H1 (cell line): Measurements from ENCODE around the gene CDK12. TPM values are rescaled to one million over a fixed set of nuclear protein-coding genes. Genes with fewer than 3 reads are reported as not detected.

Source experiments
- CTCF ChIA-PET: fragments of 300-600 bp; sonication (Branson Sonifier 250); formaldehyde crosslinking; loops from one replicate; lab custom pipeline; 2021; ENCODE audit not compliant: partially characterized antibody; lab: Charles Lee
- POLR2A ChIA-PET: fragments of 300-600 bp; sonication (Branson Sonifier 250); formaldehyde crosslinking; loops from one replicate; lab custom pipeline; 2021; ENCODE audit warnings: inconsistent platforms; ENCODE audit not compliant: partially characterized antibody; lab: Charles Lee
- DNase-seq, 2 experiments: peaks; one replicate each; pipeline versions ENCODE4 v3.0.0 to v3.0.0-alpha.2; 2010 to 2022; ENCODE audit warnings: low spot score in 2 of 2, low read depth in 1 of 2, mixed read lengths in 1 of 2
- FAIRE-seq: peaks from 2 replicates; lab custom pipeline; 2011; peaks lifted over from hg19 to GRCh38; lab: Jason Lieb, UNC
- H2AFZ ChIP-seq: 2 replicates; pipeline ENCODE4 v1.8.1; 2012; ENCODE audit warnings: low read length, inconsistent platforms
- H2AK5ac ChIP-seq: 2 replicates; pipeline ENCODE4 v1.6.1; 2013; ENCODE audit warnings: low read depth, low read length
- H2BK120ac ChIP-seq: replicated peaks from 2 replicates; pipeline ENCODE3; 2013; ENCODE audit warnings: low read depth, low read length, inconsistent platforms
- H2BK12ac ChIP-seq: 2 replicates; pipeline ENCODE4 v1.6.1; 2013; ENCODE audit warnings: low read depth, low read length
- H2BK15ac ChIP-seq: 2 replicates; pipeline ENCODE4 v1.6.1; 2013; ENCODE audit warnings: low read length
- H2BK20ac ChIP-seq: 2 replicates; pipeline ENCODE4 v1.6.1; 2013; ENCODE audit warnings: low read length
- H2BK5ac ChIP-seq: 2 replicates; pipeline ENCODE4 v1.6.1; 2013; ENCODE audit warnings: low read depth, low read length
- H3K14ac ChIP-seq: 2 replicates; pipeline ENCODE4 v1.6.1; 2013; ENCODE audit warnings: inconsistent platforms; ENCODE audit not compliant: insufficient read length
- H3K18ac ChIP-seq: 2 replicates; pipeline ENCODE4 v1.6.1; 2013; ENCODE audit warnings: low read length; ENCODE audit errors: extremely low read depth
- H3K23ac ChIP-seq: 2 replicates; pipeline ENCODE4 v1.6.1; 2013; ENCODE audit warnings: inconsistent platforms; ENCODE audit not compliant: insufficient read length
- H3K23me2 ChIP-seq: 2 replicates; pipeline ENCODE4 v1.6.1; 2013; ENCODE audit warnings: low read depth, low read length
- H3K27ac ChIP-seq: 2 replicates; pipeline ENCODE4 v1.6.1; 2011; ENCODE audit warnings: low read depth, low read length, inconsistent platforms
- H3K27me3 ChIP-seq, 4 experiments: replicated peaks in 1 of 4; 1 replicate in 1 of 4; 2 replicates in 3 of 4; pipeline versions ENCODE4 v1.6.1 to v1.8.1; 2011 to 2013; ENCODE audit warnings: low read length in 3 of 4, mild to moderate bottlenecking in 3 of 4, inconsistent platforms in 2 of 4, mixed read lengths in 2 of 4, moderate library complexity in 1 of 4; ENCODE audit not compliant: control insufficient read depth in 3 of 4, insufficient read depth in 3 of 4; ENCODE audit errors: extremely low read depth in 1 of 4
- H3K36me3 ChIP-seq, 4 experiments: 2 replicates each; pipeline versions ENCODE4 v1.6.1 to v1.8.1; 2011 to 2013; ENCODE audit warnings: mild to moderate bottlenecking in 4 of 4, low read length in 3 of 4, moderate library complexity in 2 of 4, control low read depth in 1 of 4, inconsistent platforms in 1 of 4; ENCODE audit not compliant: insufficient read depth in 4 of 4, control insufficient read depth in 2 of 4
- H3K4ac ChIP-seq: replicated peaks from 2 replicates; pipeline ENCODE3; 2013; ENCODE audit warnings: low read length, low read depth, mixed read lengths, inconsistent platforms; ENCODE audit not compliant: insufficient read length
- H3K4me1 ChIP-seq, 4 experiments: replicated peaks in 1 of 4; 1 replicate in 1 of 4; 2 replicates in 3 of 4; pipeline versions ENCODE4 v1.6.1 to v1.8.1; 2011 to 2013; ENCODE audit warnings: low read length in 3 of 4, inconsistent platforms in 2 of 4, mixed read lengths in 1 of 4; ENCODE audit not compliant: insufficient read depth in 4 of 4, control insufficient read depth in 3 of 4
- H3K4me2 ChIP-seq, 2 experiments: 2 replicates each; pipeline versions ENCODE4 v1.6.1 to v1.8.1; 2011 to 2013; ENCODE audit warnings: low read depth in 2 of 2, low read length in 2 of 2, control low read depth in 1 of 2, inconsistent platforms in 1 of 2, mild to moderate bottlenecking in 1 of 2; ENCODE audit not compliant: insufficient read depth in 1 of 2
- H3K4me3 ChIP-seq, 4 experiments: fragments of 200-600, 300-600 bp in 1 of 4; sonication (generic), shearing (Covaris generic), sonication (Bioruptor Twin) in 1 of 4; 2 replicates each; pipeline versions ENCODE4 v1.5.1 to v1.8.1; 2011 to 2016; ENCODE audit warnings: low read length in 4 of 4, low read depth in 3 of 4, control low read depth in 2 of 4, inconsistent platforms in 2 of 4, mild to moderate bottlenecking in 2 of 4, mixed read lengths in 1 of 4, moderate library complexity in 1 of 4; ENCODE audit not compliant: insufficient read depth in 2 of 4; ENCODE audit errors: extremely low read depth in 1 of 4
- H3K56ac ChIP-seq: replicated peaks from 2 replicates; pipeline ENCODE3; 2013; ENCODE audit warnings: low read depth, mild to moderate bottlenecking, mixed read lengths, low read length, inconsistent platforms; ENCODE audit not compliant: insufficient read length
- H3K79me1 ChIP-seq: 2 replicates; pipeline ENCODE4 v1.6.1; 2013; ENCODE audit warnings: low read depth, low read length, control low read depth
- H3K79me2 ChIP-seq, 2 experiments: 2 replicates each; pipeline versions ENCODE4 v1.6.1 to v1.8.1; 2012 to 2013; ENCODE audit warnings: low read length in 2 of 2, mild to moderate bottlenecking in 2 of 2, inconsistent platforms in 1 of 2; ENCODE audit not compliant: insufficient read depth in 2 of 2, control insufficient read depth in 1 of 2
- H3K9ac ChIP-seq, 4 experiments: replicated peaks in 1 of 4; 1 replicate in 1 of 4; 2 replicates in 3 of 4; pipeline versions ENCODE4 v1.6.1 to v1.8.1; 2011 to 2013; ENCODE audit warnings: low read depth in 3 of 4, low read length in 3 of 4, control low read depth in 2 of 4, mild to moderate bottlenecking in 2 of 4, moderate library complexity in 2 of 4, inconsistent platforms in 1 of 4; ENCODE audit errors: extremely low read depth in 1 of 4
- H3K9me3 ChIP-seq, 2 experiments: 2 replicates each; pipeline versions ENCODE4 v1.6.1 to v1.8.1; 2012 to 2013; ENCODE audit warnings: mild to moderate bottlenecking in 2 of 2, moderate library complexity in 2 of 2, control low read depth in 1 of 2, inconsistent platforms in 1 of 2, low read depth in 1 of 2, low read length in 1 of 2, mixed read lengths in 1 of 2; ENCODE audit not compliant: insufficient read depth in 2 of 2
- H4K20me1 ChIP-seq, 2 experiments: replicated peaks in 1 of 2; 2 replicates each; pipeline versions ENCODE3 to v1.8.1; 2011 to 2013; ENCODE audit warnings: inconsistent platforms in 2 of 2, low read length in 2 of 2, mild to moderate bottlenecking in 1 of 2; ENCODE audit not compliant: insufficient read depth in 2 of 2, control insufficient read depth in 1 of 2
- H4K5ac ChIP-seq: 2 replicates; pipeline ENCODE4 v1.6.1; 2013; ENCODE audit warnings: low read length, low read depth, mixed read lengths, inconsistent platforms; ENCODE audit not compliant: insufficient read length
- H4K8ac ChIP-seq: 2 replicates; pipeline ENCODE4 v1.8.0; 2013; ENCODE audit warnings: mild to moderate bottlenecking, moderate library complexity, low read length, inconsistent platforms; ENCODE audit not compliant: insufficient read depth; ENCODE audit errors: extremely low read depth
- H4K91ac ChIP-seq: replicated peaks from 2 replicates; pipeline ENCODE3; 2013; ENCODE audit warnings: low read length, mixed read lengths, inconsistent platforms; ENCODE audit not compliant: insufficient read length
- BCL11A ChIP-seq, 2 experiments: IDR thresholded peaks; one replicate each; pipeline ENCODE4 v1.6.1; 2011; ENCODE audit warnings: low read depth in 2 of 2, low read length in 2 of 2, mild to moderate bottlenecking in 2 of 2
- RAD21 ChIP-seq, 2 experiments: IDR thresholded peaks in 1 of 2; conservative IDR thresholded peaks in 1 of 2; 2 replicates each; pipeline ENCODE4 v1.6.1; 2011; ENCODE audit warnings: low read depth in 2 of 2, low read length in 2 of 2, improper control_type of control experiment in 1 of 2, inconsistent platforms in 1 of 2, mild to moderate bottlenecking in 1 of 2, moderate library complexity in 1 of 2
- RNF2 ChIP-seq: fragments of 200-900, 300-1000 bp; sonication (generic); IDR thresholded peaks from 2 replicates; pipeline ENCODE4 v1.7.1; 2016; ENCODE audit warnings: borderline replicate concordance, low read depth, mild to moderate bottlenecking, antibody characterized with exemption, low read length; ENCODE audit not compliant: poor library complexity, severe bottlenecking; ENCODE audit errors: missing control alignments
- TEAD4 ChIP-seq: IDR thresholded peaks from 2 replicates; pipeline ENCODE4 v1.6.1; 2012; ENCODE audit warnings: low read depth, low read length, inconsistent platforms, mixed read lengths
- WGBS, 2 experiments: shearing (Covaris generic) in 1 of 2; methylation state at CpG; one replicate each; pipeline versions ENCODE4 v1.1.6 to v1.1.7; 2013 to 2015; ENCODE audit warnings: low lambda C conversion rate in 2 of 2, mixed read lengths in 2 of 2, inconsistent platforms in 1 of 2, low coverage in 1 of 2, missing lambda C conversion rate in 1 of 2; ENCODE audit not compliant: insufficient replicate concordance in 2 of 2, insufficient coverage in 1 of 2, insufficient read length in 1 of 2; ENCODE audit errors: extremely low coverage in 1 of 2, missing lambda C conversion rate in 1 of 2; 5-methylcytosine and 5-hydroxymethylcytosine counted together
- polyA plus RNA-seq, 7 experiments: library from polyadenylated mRNA; depleted of rRNA in 3 of 7; stranded (reverse) in 5 of 7; unstranded in 2 of 7; fragments of >200 nt in 5 of 7; fragments of 200-250 nt in 2 of 7; gene quantifications; 1 replicate in 5 of 7; 2 replicates in 1 of 7; 4 replicates in 1 of 7; pipeline versions ENCODE4 v1.2.1 to v1.2.3, GENCODE V29; 2011 to 2013; ENCODE audit warnings: missing spikeins in 2 of 7, mixed read lengths in 2 of 7
- total RNA-seq: library from RNA; stranded (reverse); fragmentation: NEBNext Ultra II Directional; extraction: Animal tissue kit (Norgen Biotek cat#: 25700); gene quantifications from 2 replicates; pipeline ENCODE4 v1.2.1, GENCODE V29; 2021

The CDK12 gene
- total and polyA plus RNA-seq, 2 of the 8 experiments (the other 6 are each of a cell fraction or from before 2014, with no cell fraction given) = 14.8 to 70.3 TPM

- no peak overlapping the region for H4K5ac ChIP-seq
- H3K27ac ChIP-seq = no peak overlapping the region
- TF ChIP-seq RAD21 (IDR thresholded peaks at IDR 0.05 in 1 of 2, conservative IDR thresholded peaks at IDR 0.05 in 1 of 2; ENCODE audit: low read depth in 2 of 2, low read length in 2 of 2) (no peak), BCL11A (IDR thresholded peaks at IDR 0.05; ENCODE audit: low read depth in 2 of 2, low read length in 2 of 2) (no peak), RNF2 (no peak), TEAD4 (no peak)
- H3K23me2 ChIP-seq = peaks cover 6% of the 10 kb centered on the region; the same call in 1 of the 2 replicates
- H3K4ac ChIP-seq = no peak overlapping the region
- no peak overlapping the region for H3K56ac ChIP-seq
- peaks cover 3 to 47% (median 18%) of the 10 kb centered on the region in 4 experiments for H3K36me3 ChIP-seq
- no peak overlapping the region for H3K4me3 ChIP-seq
- H3K4me1 ChIP-seq = no peaks in the 10 kb centered on the region; a peak in 1 of 7 replicates
- no peak overlapping the region for H2AK5ac ChIP-seq
- ChIA-PET POLR2A (interaction anchor here (10.2 kb wide), 1 partner anchor 15 kb away, joined by 167 read pairs; the partner anchor contains the start of gene CDK12), CTCF (interaction anchor here (0.7 to 0.8 kb wide), 2 partner anchors 75 to 271 kb away, joined by 3 read pairs; no protein-coding TSS in a partner anchor)
- no peak overlapping the region for H4K8ac ChIP-seq
- H4K91ac ChIP-seq = no peak overlapping the region
- H3K9me3 ChIP-seq = no peaks in the 10 kb centered on the region
- no peak overlapping the region for H2BK12ac ChIP-seq
- H3K27me3 ChIP-seq = no peaks in the 10 kb centered on the region
- no peak for DNase-seq
- peaks cover 18 to 40% of the 10 kb centered on the region in 2 experiments for H3K79me2 ChIP-seq
- H3K23ac ChIP-seq = no peak overlapping the region
- no peak overlapping the region for H3K14ac ChIP-seq
- H3K18ac ChIP-seq = no peak overlapping the region
- no peak overlapping the region for H2AFZ ChIP-seq
- H4K20me1 ChIP-seq = peaks cover 0 to 2% of the 10 kb centered on the region in 2 experiments
- no peak overlapping the region for H3K4me2 ChIP-seq
- no peak overlapping the region for H3K9ac ChIP-seq
- FAIRE-seq = no peak
- H2BK20ac ChIP-seq = no peak overlapping the region
- peaks cover 3% of the 10 kb centered on the region; the same call in 1 of the 2 replicates for H3K79me1 ChIP-seq
- 94% methylated on average over 5 of the region's 5 CpGs; no CpG with 5 or more reads in 1 of the 2 experiments for WGBS, 2 experiments
- no peak overlapping the region for H2BK15ac ChIP-seq
- no peak overlapping the region for H2BK5ac ChIP-seq
- no peak overlapping the region for H2BK120ac ChIP-seq
Measured at GRCh38 chr17:39447561-39447960, 13.7 kb upstream of the CDK12 start.
